ENCODE measurements around the gene KLHL18. TPM values are rescaled to one million over a fixed set of nuclear protein-coding genes. Genes with fewer than 3 reads are reported as not detected.
A peak's percentile ranks its signal among the peaks of the same experiment; 100 is the strongest.

KLHL18 gene
- polyA plus RNA-seq, 3 donors = 43.4 to 63.3 (median 45.3) TPM

DNA sequence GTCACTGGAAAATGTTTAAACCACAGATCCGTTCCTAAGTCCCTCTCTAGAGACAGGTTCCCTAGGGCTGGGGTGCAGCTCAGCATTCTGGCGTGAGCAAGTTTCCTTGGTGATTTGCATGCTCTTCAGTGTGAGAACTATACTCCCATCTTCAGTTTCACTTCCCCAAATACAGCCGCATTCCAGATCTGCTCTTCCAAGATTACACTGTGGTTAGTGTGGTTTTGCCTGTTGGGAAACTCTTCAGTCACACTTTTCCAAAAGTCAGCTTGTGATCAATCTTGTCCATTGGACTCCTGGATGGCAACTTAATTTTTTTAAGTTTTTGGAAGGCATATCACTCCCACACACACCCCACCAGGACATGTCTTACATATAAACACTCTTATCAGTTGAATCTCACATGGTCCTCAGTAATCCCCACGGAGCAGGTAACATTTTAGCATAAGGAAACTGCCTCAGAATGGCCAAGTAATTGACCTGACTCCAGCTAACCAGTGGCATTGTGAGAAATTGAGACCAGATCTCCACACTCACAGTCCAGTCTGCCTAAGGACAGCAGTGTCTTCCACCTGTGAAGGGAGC lies 64.6 kb downstream of the KLHL18 start:
- no peak overlapping the region for H3K9ac ChIP-seq (ENCODE audit: insufficient read depth, low read length, poor library complexity, severe bottlenecking)
- Mint-ChIP-seq H3K27ac (peak overlapping the region in 5 of 7 donors; percentile 64 to 86 (median 78)), H3K36me3 (peaks cover 38 to 41% of the 10 kb centered on the region in 2 donors), H3K4me1 (peaks cover 25% of the 10 kb centered on the region), H3K4me3 (peak overlapping the region in 1 of 2 donors; percentile 50), H3K27me3 (ENCODE audit: low read depth in 3 of 3) (no peaks in the 10 kb centered on the region), H3K9me3 (no peaks in the 10 kb centered on the region)
- H3K27ac ChIP-seq (ENCODE audit: low read depth in 1 of 2, low read length in 2 of 2) = peak overlapping the region in 1 of 2 donors; percentile 60
- intact Hi-C loops (cut with micrococcal nuclease) = no loop called here
- H3K79me2 ChIP-seq (ENCODE audit: insufficient read depth, low read length) = no peaks in the 10 kb centered on the region
- H4K20me1 ChIP-seq (ENCODE audit: insufficient read depth, low read length) = peaks cover 60% of the 10 kb centered on the region
- TF ChIP-seq, protein P1, sequence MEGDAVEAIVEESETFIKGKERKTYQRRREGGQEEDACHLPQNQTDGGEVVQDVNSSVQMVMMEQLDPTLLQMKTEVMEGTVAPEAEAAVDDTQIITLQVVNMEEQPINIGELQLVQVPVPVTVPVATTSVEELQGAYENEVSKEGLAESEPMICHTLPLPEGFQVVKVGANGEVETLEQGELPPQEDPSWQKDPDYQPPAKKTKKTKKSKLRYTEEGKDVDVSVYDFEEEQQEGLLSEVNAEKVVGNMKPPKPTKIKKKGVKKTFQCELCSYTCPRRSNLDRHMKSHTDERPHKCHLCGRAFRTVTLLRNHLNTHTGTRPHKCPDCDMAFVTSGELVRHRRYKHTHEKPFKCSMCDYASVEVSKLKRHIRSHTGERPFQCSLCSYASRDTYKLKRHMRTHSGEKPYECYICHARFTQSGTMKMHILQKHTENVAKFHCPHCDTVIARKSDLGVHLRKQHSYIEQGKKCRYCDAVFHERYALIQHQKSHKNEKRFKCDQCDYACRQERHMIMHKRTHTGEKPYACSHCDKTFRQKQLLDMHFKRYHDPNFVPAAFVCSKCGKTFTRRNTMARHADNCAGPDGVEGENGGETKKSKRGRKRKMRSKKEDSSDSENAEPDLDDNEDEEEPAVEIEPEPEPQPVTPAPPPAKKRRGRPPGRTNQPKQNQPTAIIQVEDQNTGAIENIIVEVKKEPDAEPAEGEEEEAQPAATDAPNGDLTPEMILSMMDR (IDR thresholded peaks at IDR 0.05) = no peak
- peaks cover 22 to 25% of the 10 kb centered on the region in 2 donors for H3K4me1 ChIP-seq (ENCODE audit: control insufficient read depth in 1 of 2, insufficient read depth in 2 of 2, low read length in 2 of 2)
- peaks cover 32 to 40% of the 10 kb centered on the region in 2 donors for H3K36me3 ChIP-seq (replicated peaks in 1 of 2; ENCODE audit: control insufficient read depth in 1 of 2, insufficient read depth in 2 of 2, low read length in 2 of 2)
- DNase-seq = peak; percentile 57 to 84 (median 83)
- H2AFZ ChIP-seq (ENCODE audit: insufficient read depth, low read depth, low read length, poor library complexity, severe bottlenecking) = no peak overlapping the region
- H3K4me2 ChIP-seq (replicated peaks; ENCODE audit: extremely low read depth, low read length, poor library complexity, severe bottlenecking) = peak overlapping the region; percentile 48
- H3K27me3 ChIP-seq (ENCODE audit: control insufficient read depth in 2 of 2, insufficient read depth in 2 of 2, low read length in 2 of 2) = no peaks in the 10 kb centered on the region
- H3K4me3 ChIP-seq (replicated peaks in 1 of 3; ENCODE audit: low read depth in 2 of 3, low read length in 3 of 3) = peak overlapping the region in 1 of 3 experiments; percentile 52
- H3K9me3 ChIP-seq (replicated peaks in 1 of 2; ENCODE audit: control insufficient read depth in 1 of 2, insufficient read depth in 1 of 2, low read length in 2 of 2) = no peaks in the 10 kb centered on the region
- 0% methylated on average over 2 of the region's 4 CpGs for WGBS (ENCODE audit: insufficient coverage)

DNA sequence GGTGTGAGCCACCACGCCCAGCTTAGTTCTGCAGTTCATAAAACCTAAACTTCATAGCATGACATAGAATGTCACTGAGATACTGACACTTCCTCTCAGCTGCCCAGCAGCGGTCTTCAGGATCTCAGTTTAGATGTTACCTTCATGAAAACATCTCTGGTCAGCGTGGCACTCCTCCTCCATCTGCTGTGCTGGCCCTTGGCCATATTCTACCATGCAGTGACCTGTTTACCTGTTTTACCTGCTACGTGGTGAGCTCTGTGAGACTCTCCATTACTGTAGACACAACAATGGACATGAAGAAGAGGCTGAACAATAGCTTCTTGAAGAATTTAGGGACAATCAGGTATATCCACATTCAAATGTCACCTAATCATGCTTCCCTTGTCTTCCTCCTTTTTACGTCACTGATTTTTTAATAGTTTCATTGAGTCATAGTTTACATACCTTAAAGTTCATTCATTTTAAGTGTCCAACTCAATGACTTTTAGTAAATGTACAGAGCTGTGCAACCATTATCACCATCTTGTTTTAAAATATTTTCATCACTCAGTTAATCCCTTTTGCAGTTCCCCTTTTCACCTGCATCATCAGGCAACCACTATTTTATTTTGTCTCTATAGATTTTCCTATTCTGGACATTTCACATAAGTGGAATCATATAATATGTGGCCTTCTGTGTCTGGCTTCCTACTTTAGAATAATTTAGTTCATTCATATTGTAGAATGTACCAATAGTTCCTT lies 65.8 kb downstream of the KLHL18 start:
- H3K27me3 Mint-ChIP-seq (ENCODE audit: low read depth in 3 of 3) = peaks cover 0 to 2% (median 0%) of the 10 kb centered on the region in 3 donors
- intact Hi-C loops (cut with micrococcal nuclease) = no loop called here
- Histone ChIP-seq H3K79me2 (ENCODE audit: insufficient read depth, low read length) (no peaks in the 10 kb centered on the region), H2AFZ (ENCODE audit: insufficient read depth, low read depth, low read length, poor library complexity, severe bottlenecking) (no peak overlapping the region), H3K9me3 (replicated peaks in 1 of 2; ENCODE audit: control insufficient read depth in 1 of 2, insufficient read depth in 1 of 2, low read length in 2 of 2) (no peaks in the 10 kb centered on the region), H3K4me3 (replicated peaks in 1 of 3; ENCODE audit: low read depth in 2 of 3, low read length in 3 of 3) (no peak overlapping the region), H3K36me3 (replicated peaks in 1 of 2; ENCODE audit: control insufficient read depth in 1 of 2, insufficient read depth in 2 of 2, low read length in 2 of 2) (peaks cover 19 to 28% of the 10 kb centered on the region in 2 donors), H3K4me2 (replicated peaks; ENCODE audit: extremely low read depth, low read length, poor library complexity, severe bottlenecking) (no peak overlapping the region), H4K20me1 (ENCODE audit: insufficient read depth, low read length) (peaks cover 56% of the 10 kb centered on the region), H3K27ac (ENCODE audit: low read depth in 1 of 2, low read length in 2 of 2) (no peak overlapping the region), H3K4me1 (ENCODE audit: control insufficient read depth in 1 of 2, insufficient read depth in 2 of 2, low read length in 2 of 2) (peaks cover 22 to 25% of the 10 kb centered on the region in 2 donors), H3K27me3 (ENCODE audit: control insufficient read depth in 2 of 2, insufficient read depth in 2 of 2, low read length in 2 of 2) (no peaks in the 10 kb centered on the region), H3K9ac (ENCODE audit: insufficient read depth, low read length, poor library complexity, severe bottlenecking) (no peak overlapping the region)
- peaks cover 26 to 28% of the 10 kb centered on the region in 2 donors for H3K36me3 Mint-ChIP-seq
- WGBS (ENCODE audit: insufficient coverage) = 83% methylated on average over 4 of the region's 5 CpGs
- no peak overlapping the region for H3K4me3 Mint-ChIP-seq
- no peak for DNase-seq
- no peaks in the 10 kb centered on the region for H3K9me3 Mint-ChIP-seq
- H3K4me1 Mint-ChIP-seq = peaks cover 25% of the 10 kb centered on the region
- peak overlapping the region in 1 of 7 donors; percentile 79 for H3K27ac Mint-ChIP-seq
- TF ChIP-seq, protein P1 (IDR thresholded peaks at IDR 0.05) = no peak
